Muscle of arm (tissue), 12 donors: Measurements from ENCODE around the gene GPR157. TPM values are rescaled to one million over a fixed set of nuclear protein-coding genes. Genes with fewer than 3 reads are reported as not detected.

ENCODE experiments used
- DNase-seq: peaks from one replicate; pipeline ENCODE4 v3.0.0-alpha.2; 2013
- polyA plus RNA-seq, 12 donors: library from polyadenylated mRNA; unstranded; fragments of 120-200 nt; gene quantifications; one replicate each; pipeline ENCODE4 v1.2.1, GENCODE V29; 2013; ENCODE audit not compliant: insufficient read length in 12 of 12

Gene GPR157
- polyA plus RNA-seq, 12 donors, result 0.57 to 4.5 (median 1.6) TPM; not detected in 2

DNA sequence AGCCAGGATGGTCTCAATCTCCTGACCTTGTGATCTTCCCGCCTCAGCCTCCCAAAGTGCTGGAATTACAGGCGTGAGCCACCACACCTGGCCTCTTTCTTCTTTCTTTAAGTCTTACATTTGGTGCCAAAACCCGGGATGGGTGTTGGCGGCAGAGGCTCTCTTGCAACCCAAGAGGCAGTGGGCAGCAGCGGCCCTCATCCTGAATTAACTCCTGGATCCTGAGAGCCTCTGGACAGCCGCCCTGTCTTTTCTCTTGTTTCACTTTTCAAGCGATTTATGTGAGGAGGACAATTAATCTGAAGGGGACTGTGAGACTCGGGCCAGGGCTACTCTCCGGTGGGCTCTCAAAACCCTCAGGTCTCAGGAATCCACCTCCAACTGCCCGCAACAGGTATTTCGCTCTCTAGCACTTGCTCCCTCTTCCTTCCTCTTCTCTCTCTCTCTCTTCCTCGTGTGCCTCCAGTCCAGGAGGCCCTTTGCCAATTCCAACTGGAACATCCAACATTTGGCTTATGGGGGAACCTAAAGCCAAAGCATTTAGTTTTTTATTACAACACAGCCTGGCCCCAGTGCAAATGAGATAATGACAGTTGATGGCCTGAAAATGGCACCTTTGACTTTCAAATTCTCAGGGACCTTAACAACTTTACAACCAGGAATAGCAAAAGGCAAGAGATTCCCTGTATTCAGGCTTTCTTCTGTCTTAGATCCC, 41.3 kb downstream of the GPR157 start:
- no peak for DNase-seq

DNA sequence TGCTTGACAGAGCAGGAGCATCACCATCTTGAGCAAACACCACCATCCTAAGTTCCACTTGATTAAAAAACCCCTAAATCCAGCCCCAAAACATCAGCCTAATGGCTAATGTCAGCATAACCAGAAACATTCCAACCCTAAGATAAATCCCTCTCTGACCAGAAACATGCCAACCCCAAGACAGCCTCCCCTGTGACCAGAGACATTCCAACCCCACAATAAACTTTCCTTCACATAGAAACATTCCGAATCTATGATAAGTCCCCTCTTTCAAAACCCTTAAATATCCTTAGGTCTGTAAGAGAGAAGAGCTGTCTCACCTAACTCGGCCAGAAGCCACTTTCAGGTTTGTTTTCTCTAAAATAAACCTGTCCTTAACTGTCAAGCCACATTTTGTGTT, 42.1 kb downstream of the GPR157 start:
- DNase-seq, result no peak

DNA sequence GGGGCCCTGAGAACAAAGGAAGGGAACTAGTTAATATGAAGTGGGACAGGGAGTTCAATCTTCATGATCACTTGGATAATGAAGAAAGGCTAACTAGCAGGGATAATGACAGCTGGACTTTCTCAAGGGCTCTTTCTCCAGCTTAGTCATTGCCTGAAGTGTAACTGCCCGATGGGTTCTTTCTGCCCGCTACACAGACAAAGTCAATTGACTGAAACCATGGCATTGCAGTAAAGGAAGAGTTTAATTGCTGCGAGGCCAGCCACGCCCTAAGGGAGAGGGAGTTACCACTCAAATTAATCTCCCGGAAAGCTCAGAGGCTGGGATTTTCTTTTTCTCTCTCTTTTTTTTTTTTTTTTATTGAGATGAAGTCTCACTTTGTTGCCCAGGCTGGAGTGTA, 42.9 kb downstream of the GPR157 start:
- no peak for DNase-seq

DNA sequence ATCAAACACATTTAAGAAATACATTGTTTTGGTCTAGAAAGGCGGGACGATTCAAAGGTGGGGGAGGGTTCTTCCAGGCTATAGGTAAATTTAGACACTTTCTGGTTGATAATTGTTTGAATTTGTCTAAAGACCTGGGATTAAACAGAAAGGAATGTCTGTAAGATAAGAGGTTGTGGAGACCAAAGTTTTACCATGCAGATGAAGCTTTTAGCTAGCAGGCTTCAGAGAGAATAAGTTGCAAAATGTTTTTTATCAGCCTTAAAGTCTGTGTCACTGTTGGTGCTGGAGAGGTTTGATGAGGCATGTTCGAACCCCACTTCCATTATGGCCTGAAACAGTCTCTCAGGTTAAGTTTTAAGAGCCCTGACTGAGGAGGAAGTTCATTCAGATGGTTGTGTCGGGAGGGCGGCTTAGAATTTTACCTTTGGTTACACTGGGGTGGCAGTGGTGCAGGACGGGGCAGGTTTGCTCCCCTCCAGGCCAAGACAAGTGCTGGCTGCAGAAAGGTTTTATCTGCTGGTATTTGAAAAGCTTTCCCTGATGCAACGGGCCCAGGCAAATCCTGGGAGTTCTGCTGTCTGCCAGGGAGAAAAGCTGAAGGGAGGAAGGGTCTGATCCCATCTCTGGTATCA, 43.5 kb downstream of the GPR157 start:
- DNase-seq, result no peak

DNA sequence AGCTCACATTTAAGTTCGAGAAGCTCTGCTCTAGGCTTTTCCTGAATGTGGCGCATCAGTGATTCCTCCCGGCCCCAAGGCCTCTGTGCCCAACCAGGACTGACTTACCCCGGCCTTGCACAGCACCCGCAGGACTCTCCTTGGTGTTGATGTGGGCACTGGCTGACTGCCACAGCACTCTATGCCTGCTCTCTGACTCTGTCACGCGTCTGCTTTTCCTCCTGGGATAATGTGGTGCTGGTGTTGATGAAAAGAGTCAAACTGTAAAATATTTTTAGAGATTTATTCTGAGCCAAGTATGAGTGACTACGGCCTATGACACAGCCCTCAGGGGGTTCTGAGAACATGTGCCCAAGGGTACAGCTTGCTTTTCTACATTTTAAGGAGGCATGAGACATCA, 44.0 kb downstream of the GPR157 start:
- DNase-seq, result no peak

DNA sequence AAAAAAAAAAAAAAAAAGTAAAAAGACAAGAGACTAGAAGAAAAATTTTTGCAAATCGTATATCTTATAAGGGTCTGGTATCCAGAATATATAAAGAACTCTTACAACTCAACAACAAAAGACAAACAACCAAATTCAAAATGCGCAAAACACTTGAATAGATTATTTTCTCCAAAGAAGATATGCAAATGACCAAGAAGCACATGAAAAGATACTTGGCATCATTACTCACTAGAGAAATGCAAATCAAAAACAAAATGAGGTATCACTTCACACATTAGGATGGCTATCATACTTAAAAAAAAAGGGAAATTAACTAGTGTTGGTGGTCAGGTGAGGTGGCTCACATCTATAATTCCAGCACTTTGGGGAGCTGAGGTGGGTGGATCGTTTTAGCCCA, 47.4 kb downstream of the GPR157 start:
- no peak for DNase-seq

DNA sequence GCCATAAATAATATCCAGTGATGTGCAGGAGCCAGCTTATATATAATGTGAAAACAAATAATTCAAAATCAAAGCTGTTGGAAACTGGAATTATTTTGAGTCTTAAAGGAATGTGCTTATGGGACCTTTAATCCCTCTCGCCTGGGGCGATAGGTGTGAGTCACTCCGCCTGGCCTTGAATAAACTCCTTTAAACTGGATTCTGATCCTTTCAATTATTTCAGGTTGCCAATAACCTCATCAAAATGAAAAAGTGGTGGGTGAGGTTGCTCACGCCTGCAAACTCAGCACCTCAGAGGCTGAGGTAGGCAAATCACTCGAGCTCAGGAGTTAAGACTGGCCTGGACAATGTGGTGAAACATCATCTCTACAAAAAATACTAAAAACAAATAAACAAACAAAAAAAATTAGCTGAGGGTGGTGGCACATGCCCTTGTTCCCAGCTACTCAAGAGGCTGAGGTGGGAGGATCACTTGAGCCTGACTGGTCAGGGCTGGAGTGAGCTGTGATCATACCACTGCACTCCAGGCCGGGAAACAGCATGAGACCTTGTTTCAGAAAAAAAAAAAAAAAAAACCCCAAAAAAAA, 48.1 kb downstream of the GPR157 start:
- no peak for DNase-seq

DNA sequence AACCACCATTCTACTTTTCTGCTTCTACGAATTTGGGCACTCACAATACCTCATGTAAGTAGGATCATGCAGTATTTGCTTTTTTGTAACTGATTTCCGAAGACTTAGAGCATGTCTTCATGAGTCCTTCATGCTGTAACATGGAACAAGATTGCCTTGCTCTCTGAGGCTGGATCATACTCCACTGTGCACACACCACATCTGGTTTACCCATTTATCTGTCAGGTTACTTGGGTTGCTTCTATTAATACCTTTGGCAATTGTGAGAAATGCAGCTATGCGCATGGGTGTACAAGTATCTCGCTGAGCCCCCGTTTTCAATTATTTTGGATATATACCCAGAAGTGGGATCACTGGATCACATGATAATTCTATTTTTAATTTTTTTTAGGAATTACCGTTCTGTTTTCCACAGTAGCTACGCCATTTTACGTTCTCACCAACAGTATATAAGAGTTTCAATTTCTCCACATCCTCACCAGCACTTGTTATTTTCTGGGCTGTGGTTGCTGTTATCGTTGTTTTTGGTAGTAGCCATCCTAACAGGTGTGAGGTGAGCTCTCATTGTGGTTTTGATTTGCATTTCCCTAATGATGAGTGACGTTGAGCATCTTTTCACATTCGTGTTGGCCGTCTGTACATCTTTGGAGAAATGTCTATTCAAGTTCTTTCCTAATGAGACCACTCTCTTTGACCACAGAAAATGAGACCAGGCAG, 48.8 kb downstream of the GPR157 start:
- no peak for DNase-seq

DNA sequence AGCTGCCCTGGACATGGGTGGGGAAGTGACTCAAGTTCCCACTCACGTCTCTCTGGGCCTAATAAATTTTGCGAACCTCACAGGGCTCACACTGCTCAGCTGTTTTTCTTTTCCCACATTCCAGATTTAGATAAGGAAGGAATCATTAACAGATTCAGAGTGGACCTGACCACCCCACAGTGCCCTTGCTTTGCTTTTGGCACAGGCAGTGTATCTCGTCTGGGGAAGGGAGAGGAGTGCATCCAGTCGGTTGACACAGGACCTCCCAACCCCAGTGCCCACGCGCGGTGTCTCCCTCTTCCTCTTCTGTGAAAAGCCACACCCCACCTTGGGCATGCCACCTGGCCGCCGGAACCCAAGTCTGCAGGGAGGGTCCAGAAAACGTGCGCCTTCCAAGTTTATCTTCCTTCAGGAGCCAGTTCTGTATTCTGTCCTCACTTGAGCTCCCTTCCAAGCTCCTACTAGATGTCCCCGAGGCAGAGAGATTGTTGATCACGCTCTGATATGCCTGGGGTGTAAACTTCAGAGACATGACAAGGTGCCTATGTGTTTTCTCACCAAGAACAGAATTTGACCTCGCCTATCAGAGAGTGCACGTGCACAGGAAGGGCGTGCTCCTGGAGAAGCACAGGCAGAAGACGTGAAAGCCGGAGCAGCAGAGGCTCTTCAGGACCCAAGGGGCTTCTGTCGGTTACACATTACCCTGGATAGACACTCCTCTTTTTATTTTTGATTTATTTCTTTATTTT, 50.0 kb downstream of the GPR157 start:
- no peak for DNase-seq

DNA sequence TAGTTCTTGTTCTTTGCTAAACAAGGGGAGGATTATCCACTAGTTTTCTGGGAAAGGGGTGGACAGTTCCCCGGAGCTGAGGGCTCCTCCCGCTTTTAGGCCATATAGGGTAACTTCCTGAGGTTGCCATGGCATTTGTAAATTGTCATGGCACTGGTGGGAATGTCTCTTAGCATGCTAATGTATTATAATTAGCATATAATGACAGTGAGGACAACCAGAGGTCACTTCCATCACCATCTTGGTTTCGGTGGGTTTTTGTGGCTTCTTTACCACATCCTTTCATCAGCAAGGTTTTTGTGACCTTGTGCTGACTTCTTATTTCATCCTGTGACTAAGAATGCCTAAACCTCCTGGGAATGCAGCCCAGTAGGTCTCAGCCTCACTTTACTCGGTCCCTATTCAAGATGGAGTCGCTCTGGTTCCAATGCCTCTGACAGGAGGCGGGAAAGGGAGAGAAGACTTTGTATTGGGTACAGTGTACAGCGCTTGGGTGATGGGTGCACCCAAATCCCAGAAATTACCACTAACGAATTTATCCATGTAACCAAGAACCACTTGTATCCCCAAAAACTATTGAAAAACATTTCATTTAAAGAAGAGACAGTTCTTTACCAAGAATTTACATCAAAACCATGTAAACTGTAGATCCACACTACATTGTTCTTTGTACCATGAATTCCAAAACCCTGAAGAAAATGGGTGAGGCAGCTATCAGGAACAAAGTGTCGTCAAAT, 50.7 kb downstream of the GPR157 start:
- no peak for DNase-seq

DNA sequence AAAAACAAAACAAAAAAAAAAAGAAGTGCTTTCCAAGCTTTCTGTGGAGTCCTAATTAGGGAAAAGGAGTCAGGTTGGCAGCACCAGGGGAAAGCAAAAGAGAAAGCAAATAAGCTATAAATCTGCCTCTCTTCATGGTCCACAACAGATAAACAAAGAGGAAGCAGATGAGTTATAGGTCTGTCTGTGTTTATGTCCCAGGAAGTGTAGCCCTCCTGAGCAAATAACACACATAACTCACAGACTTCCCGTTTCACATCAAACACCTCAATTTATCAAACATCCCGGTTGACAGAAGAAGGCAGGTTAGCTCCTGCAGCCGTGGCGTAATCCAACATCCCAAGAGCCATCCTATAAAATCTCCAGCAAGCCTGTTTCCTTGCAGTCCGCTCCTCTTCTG, 53.9 kb downstream of the GPR157 start:
- DNase-seq, result no peak

DNA sequence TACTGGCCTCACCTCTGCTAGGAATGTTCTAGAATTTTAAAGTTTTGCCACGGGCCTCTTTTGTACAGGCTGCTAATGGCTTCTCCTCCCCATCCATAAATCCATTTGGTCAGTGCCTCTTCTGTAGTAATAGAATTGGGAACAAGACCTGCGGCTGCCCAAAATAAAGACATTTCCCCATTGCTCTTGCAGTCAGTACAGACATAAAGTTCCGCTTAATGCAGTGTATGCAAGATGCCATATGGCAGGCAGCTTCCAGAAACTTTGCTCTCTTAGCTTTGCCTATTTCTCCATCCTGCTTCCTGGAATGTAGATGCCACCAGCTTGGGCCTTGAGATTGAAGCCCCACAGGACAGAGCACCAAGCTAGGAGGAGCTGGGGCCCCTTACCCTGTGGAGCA, 55.8 kb downstream of the GPR157 start:
- DNase-seq, result no peak

DNA sequence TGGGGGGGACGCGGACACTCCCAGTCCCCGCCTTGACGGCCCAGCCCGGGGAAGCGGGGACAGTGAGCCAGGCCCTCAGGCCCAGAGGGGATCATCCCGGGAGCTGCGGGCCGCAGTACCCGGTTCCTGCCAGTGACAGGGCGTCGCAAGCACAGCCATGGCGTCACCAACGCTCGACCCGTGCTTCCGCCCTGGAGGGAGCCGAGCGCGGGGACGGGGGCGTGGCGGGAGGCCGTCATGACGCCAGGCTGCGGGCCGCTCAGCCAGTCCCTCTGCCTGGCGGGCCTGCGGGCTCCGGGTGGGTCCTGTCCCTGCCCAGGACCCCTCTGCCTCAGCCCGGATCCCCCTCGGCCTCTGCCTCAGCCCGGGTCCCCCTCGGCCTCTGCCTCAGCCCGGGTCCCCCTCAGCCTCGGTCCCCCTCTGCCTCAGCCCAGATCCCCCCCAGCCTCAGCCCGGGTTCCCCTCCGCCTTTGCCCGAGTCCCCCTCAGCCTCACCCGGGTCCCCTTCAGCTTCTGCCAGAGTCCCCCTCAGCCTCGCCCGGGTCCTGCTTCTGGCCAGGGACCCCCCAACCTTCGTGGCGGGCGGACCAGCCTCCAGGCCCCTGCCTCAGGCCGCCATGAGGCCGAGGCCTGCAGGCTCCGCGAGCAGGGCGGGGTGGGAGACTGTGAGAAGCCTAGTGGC, 57.2 kb downstream of the GPR157 start:
- no peak for DNase-seq

DNA sequence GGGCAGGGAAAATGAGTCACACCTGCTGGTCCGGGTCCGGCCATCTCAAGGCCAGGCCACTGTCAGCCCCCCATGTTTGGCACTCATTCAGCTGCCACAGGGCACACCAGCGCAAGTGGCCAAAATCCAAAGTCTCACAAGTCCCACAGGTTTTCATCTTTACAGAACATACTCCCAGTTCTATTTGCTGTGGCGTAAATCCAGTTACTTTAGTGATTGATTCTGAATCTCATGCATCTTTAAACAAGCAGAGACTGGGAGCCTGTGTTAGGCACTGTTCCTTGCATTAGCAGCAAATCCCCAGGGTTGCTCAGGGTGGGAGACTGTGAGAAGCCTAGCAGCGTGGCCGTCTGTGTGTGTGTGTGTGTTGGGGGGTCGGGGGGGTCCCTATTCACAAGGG, 58.4 kb downstream of the GPR157 start:
- DNase-seq, result no peak

DNA sequence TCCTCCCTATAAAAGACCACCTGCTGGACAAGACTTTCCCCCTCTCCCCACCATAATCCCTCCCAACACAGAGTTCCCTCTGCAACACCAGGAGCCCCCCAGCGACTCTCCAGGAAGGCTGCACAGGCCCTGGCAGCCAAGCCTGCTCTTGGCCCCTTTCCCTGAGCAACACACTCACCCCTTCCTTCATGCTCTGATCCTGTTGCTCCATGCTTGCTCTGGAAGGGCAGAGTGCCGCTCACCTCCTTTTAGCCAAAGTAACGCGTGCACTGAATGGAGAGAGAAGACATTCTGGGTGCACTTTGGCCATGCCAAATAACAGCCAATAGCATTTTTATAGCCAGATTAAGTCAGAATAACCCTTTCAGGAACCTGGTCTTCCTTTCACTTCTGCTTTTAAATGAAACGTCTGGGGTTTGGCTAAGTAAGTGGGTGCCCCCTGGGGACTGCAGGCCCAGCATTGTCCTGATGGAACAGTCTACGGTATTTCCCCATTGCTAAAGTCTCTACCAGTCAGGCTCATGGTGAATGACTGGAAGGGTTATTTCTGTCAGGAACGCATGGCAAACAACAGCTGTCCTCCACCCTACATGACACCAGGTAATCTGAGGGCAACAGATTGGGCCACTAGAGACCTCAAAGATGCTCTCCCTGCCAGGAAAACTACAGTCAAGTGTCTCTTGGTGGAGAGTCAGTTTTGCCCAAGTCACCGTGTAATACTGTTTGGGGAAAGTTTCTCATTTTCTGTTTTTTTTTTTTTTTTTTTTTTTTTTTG, 59.4 kb downstream of the GPR157 start, which contains the start of gene SLC2A5:
Gene SLC2A5 (minus strand): TSS at position 310 of the 775 bp plus-strand sequence. CDS start 99 bp downstream, at position 211.
- peak; percentile 45 for DNase-seq

DNA sequence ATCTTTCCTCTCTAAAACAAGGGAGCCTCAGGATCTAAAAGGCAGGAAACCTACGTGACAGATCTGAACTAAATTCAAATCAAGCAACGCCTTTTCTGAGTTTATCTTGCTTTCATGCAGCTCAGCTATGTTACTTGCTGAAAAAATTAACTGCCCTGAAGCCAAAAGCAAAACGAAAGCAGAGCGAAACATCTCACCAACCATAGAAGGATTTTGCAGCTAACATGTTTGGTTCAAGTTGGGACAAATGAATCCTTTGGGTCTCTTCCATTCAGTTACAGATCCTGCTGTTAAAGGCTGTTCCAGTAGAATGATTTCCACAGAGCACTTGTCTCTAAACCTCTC, 59.9 kb downstream of the GPR157 start:
- DNase-seq, result no peak

DNA sequence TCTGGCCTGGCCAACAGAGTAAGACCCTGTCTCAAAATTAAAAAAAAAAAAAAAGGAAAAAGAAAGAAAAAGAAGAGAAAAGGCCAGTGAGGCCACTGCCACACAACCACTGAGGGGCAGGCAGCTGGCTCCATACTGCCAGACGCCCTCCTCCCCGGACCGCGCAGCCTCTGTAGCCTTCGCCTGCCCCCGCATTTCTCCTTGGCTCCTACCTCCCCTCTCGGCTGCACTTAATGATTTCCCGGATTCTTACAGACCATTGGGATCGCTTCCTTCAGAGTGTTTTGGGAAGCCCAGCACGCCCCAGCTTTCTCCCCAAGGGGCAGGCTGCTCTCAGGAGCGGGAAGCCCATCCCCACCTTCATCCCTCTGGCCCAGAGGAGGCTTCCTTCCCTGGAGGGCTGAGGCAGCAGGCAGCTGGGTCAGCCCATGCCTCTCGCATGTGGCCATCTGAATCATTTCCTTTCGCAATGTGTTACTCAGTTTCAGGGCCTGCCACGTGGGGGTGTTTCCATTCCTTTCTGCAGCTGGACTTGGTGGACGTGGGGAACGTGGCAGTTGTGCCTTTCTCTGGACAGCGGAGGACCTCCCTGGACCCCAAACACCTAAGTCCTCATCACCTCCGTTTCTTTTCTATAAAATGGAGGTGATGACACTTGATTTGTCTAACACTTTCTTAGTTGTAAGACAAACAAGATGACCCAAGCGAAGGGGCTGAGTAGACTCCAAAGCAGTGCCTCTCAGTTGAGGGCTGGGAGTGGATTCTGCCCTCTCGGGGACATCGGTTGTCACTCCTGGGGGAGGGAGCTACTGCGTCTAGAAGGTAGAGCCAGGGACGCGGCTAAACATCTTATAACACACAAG, 61.7 kb downstream of the GPR157 start:
- peak; percentile 31 for DNase-seq

DNA sequence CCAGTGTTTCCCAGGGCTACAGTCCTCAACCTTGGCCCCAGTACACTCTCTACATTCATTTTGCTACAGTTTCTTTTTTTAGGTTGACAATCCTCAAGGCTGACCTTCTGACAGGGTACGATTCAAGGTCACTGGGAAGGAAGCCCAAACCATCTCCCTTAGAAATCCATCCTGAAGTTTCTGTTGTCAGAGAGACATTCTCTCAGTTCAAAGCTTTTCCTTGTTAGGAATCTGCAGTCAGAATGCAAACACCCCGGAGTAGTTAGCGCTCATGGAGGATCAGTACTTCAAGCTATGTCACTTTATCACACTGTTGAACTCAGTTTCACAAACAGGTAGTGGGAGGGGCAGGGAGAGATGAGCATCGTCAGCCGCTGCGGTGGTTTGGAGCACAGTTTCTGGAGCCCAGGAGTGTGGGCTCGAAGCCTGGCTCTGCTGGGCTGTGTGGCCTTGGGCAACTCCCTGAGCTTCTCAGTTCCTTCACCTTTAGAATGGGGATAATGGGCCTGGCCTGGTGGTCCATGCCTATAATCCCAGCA, 63.6 kb downstream of the GPR157 start:
- DNase-seq, result no peak

DNA sequence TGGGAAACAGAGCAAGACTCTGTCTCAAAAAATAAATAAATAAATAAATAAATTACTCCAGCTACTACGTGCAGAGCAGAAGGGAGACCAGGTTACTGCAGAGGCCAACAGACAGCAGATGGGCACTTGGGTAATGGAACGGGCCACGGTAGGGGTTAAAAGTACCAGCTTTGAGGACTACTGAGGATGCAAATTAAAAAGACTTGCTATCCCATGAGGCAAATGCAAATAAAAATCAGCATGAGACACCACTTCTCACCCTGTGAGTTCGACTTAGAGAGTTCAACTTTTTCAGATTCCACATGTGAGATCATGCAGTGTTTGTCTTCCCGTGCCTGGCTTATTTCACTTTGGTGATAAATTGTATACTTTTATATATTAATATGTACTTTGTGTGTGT, 66.1 kb downstream of the GPR157 start:
- DNase-seq, result no peak
